ENCODE results near the gene HJV.

DNA sequence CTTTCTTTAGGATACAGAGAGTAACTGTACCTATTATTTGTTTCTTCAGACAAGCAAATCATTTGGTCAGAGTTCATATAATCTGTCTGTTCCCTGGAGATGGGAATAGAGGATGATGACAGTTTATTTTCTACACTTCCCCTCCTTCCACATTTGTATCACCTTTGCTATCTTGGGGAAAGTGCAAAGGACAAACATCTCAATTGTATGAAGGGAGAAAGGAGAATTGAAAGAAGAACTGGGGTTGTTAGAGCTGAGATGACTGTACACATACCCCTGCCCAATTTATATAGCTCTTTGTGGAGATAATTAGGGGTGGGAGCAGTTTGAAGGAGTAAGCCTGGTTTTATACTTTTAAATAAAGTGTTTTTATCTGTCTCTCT, 43.1 kb downstream of the HJV start:
- TF ChIP-seq POLR2AphosphoS5 (IDR thresholded peaks at IDR 0.05; ENCODE audit: low read depth, low read length) (no peak), REST (IDR thresholded peaks at IDR 0.05; ENCODE audit: insufficient read depth in 1 of 2, low read depth in 2 of 2, low read length in 1 of 2) (no peak)
- TF ChIP-seq, protein P1, sequence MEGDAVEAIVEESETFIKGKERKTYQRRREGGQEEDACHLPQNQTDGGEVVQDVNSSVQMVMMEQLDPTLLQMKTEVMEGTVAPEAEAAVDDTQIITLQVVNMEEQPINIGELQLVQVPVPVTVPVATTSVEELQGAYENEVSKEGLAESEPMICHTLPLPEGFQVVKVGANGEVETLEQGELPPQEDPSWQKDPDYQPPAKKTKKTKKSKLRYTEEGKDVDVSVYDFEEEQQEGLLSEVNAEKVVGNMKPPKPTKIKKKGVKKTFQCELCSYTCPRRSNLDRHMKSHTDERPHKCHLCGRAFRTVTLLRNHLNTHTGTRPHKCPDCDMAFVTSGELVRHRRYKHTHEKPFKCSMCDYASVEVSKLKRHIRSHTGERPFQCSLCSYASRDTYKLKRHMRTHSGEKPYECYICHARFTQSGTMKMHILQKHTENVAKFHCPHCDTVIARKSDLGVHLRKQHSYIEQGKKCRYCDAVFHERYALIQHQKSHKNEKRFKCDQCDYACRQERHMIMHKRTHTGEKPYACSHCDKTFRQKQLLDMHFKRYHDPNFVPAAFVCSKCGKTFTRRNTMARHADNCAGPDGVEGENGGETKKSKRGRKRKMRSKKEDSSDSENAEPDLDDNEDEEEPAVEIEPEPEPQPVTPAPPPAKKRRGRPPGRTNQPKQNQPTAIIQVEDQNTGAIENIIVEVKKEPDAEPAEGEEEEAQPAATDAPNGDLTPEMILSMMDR (IDR thresholded peaks at IDR 0.05), result no peak

Data from Panc1 (cell line).